Measurements from ENCODE around the gene RABGAP1L.
A peak's percentile ranks its signal among the peaks of the same experiment; 100 is the strongest.

Gene RABGAP1L

GRCh38 chr1:174660476-174660875, 501.2 kb downstream of the RABGAP1L start:
- DNase-seq (ENCODE audit: insufficient read length) (no peak), FAIRE-seq (no peak)
- TF ChIP-seq POLR2AphosphoS5 (IDR thresholded peaks at IDR 0.05; ENCODE audit: low read depth, low read length) (no peak), TAF1 (IDR thresholded peaks at IDR 0.05; ENCODE audit: borderline replicate concordance, low read depth, low read length) (no peak), POLR2A (IDR thresholded peaks at IDR 0.05; ENCODE audit: low read depth, low read length) (no peak)

GRCh38 chr1:174663358-174663757, 504.0 kb downstream of the RABGAP1L start:
- DNase-seq (ENCODE audit: insufficient read length) (no peak), FAIRE-seq (peak; percentile 17)
- no peak for TF ChIP-seq POLR2A (IDR thresholded peaks at IDR 0.05; ENCODE audit: low read depth, low read length)
- TF ChIP-seq TAF1 (IDR thresholded peaks at IDR 0.05; ENCODE audit: borderline replicate concordance, low read depth, low read length): no peak
- TF ChIP-seq POLR2AphosphoS5 (IDR thresholded peaks at IDR 0.05; ENCODE audit: low read depth, low read length): no peak

- no peak for DNase-seq (ENCODE audit: insufficient read length)
- no peak for TF ChIP-seq POLR2A (IDR thresholded peaks at IDR 0.05; ENCODE audit: low read depth, low read length)
- TF ChIP-seq TAF1 (IDR thresholded peaks at IDR 0.05; ENCODE audit: borderline replicate concordance, low read depth, low read length): no peak
- TF ChIP-seq POLR2AphosphoS5 (IDR thresholded peaks at IDR 0.05; ENCODE audit: low read depth, low read length): no peak
- peak; percentile 63 for FAIRE-seq
Measured at GRCh38 chr1:174666248-174666647, 506.9 kb downstream of the RABGAP1L start.

- no peak for TF ChIP-seq POLR2AphosphoS5 (IDR thresholded peaks at IDR 0.05; ENCODE audit: low read depth, low read length)
- no peak for TF ChIP-seq TAF1 (IDR thresholded peaks at IDR 0.05; ENCODE audit: borderline replicate concordance, low read depth, low read length)
- no peak for TF ChIP-seq POLR2A (IDR thresholded peaks at IDR 0.05; ENCODE audit: low read depth, low read length)
- FAIRE-seq (no peak), DNase-seq (ENCODE audit: insufficient read length) (no peak)
Measured at GRCh38 chr1:174671826-174672225, 512.5 kb downstream of the RABGAP1L start.

GRCh38 chr1:174676856-174677255, 517.5 kb downstream of the RABGAP1L start:
- FAIRE-seq: no peak
- TF ChIP-seq POLR2A (IDR thresholded peaks at IDR 0.05; ENCODE audit: low read depth, low read length) (no peak), TAF1 (IDR thresholded peaks at IDR 0.05; ENCODE audit: borderline replicate concordance, low read depth, low read length) (no peak), POLR2AphosphoS5 (IDR thresholded peaks at IDR 0.05; ENCODE audit: low read depth, low read length) (no peak)

GRCh38 chr1:174678657-174679056, 519.3 kb downstream of the RABGAP1L start:
- FAIRE-seq (no peak), DNase-seq (ENCODE audit: insufficient read length) (no peak)
- no peak for TF ChIP-seq TAF1 (IDR thresholded peaks at IDR 0.05; ENCODE audit: borderline replicate concordance, low read depth, low read length)
- no peak for TF ChIP-seq POLR2AphosphoS5 (IDR thresholded peaks at IDR 0.05; ENCODE audit: low read depth, low read length)
- TF ChIP-seq POLR2A (IDR thresholded peaks at IDR 0.05; ENCODE audit: low read depth, low read length): no peak

More at GRCh38 chr1:174676856-174677255, 517.5 kb downstream of the RABGAP1L start:
- DNase-seq (ENCODE audit: insufficient read length): no peak

GRCh38 chr1:174680101-174680500, 520.8 kb downstream of the RABGAP1L start:
- TF ChIP-seq TAF1 (IDR thresholded peaks at IDR 0.05; ENCODE audit: borderline replicate concordance, low read depth, low read length): no peak
- no peak for TF ChIP-seq POLR2AphosphoS5 (IDR thresholded peaks at IDR 0.05; ENCODE audit: low read depth, low read length)
- no peak for TF ChIP-seq POLR2A (IDR thresholded peaks at IDR 0.05; ENCODE audit: low read depth, low read length)
- peak; percentile 30 for FAIRE-seq
- DNase-seq (ENCODE audit: insufficient read length): no peak

GRCh38 chr1:174682419-174683008, 523.2 kb downstream of the RABGAP1L start:
- FAIRE-seq (no peak), DNase-seq (ENCODE audit: insufficient read length) (no peak)
- no peak for TF ChIP-seq POLR2AphosphoS5 (IDR thresholded peaks at IDR 0.05; ENCODE audit: low read depth, low read length)
- TF ChIP-seq POLR2A (IDR thresholded peaks at IDR 0.05; ENCODE audit: low read depth, low read length): no peak
- TF ChIP-seq TAF1 (IDR thresholded peaks at IDR 0.05; ENCODE audit: borderline replicate concordance, low read depth, low read length): no peak

GRCh38 chr1:174686213-174686612, 526.9 kb downstream of the RABGAP1L start:
- FAIRE-seq (no peak), DNase-seq (ENCODE audit: insufficient read length) (no peak)
- TF ChIP-seq POLR2AphosphoS5 (IDR thresholded peaks at IDR 0.05; ENCODE audit: low read depth, low read length) (no peak), POLR2A (IDR thresholded peaks at IDR 0.05; ENCODE audit: low read depth, low read length) (no peak), TAF1 (IDR thresholded peaks at IDR 0.05; ENCODE audit: borderline replicate concordance, low read depth, low read length) (no peak)

- DNase-seq (ENCODE audit: insufficient read length) (no peak), FAIRE-seq (peak; percentile 79)
- TF ChIP-seq POLR2AphosphoS5 (IDR thresholded peaks at IDR 0.05; ENCODE audit: low read depth, low read length) (no peak), TAF1 (IDR thresholded peaks at IDR 0.05; ENCODE audit: borderline replicate concordance, low read depth, low read length) (no peak), POLR2A (IDR thresholded peaks at IDR 0.05; ENCODE audit: low read depth, low read length) (no peak)
Measured at GRCh38 chr1:174689524-174689923, 530.2 kb downstream of the RABGAP1L start.

- no peak for TF ChIP-seq POLR2AphosphoS5 (IDR thresholded peaks at IDR 0.05; ENCODE audit: low read depth, low read length)
- DNase-seq (ENCODE audit: insufficient read length) (no peak), FAIRE-seq (no peak)
Measured at GRCh38 chr1:174690266-174690665, 530.9 kb downstream of the RABGAP1L start.

- DNase-seq (ENCODE audit: insufficient read length) (no peak), FAIRE-seq (no peak)
- TF ChIP-seq TAF1 (IDR thresholded peaks at IDR 0.05; ENCODE audit: borderline replicate concordance, low read depth, low read length): no peak
- TF ChIP-seq POLR2AphosphoS5 (IDR thresholded peaks at IDR 0.05; ENCODE audit: low read depth, low read length): no peak
- TF ChIP-seq POLR2A (IDR thresholded peaks at IDR 0.05; ENCODE audit: low read depth, low read length): no peak
Measured at GRCh38 chr1:174692313-174692712, 533.0 kb downstream of the RABGAP1L start.

All from GM12892 (cell line).